Measurements from ENCODE around the gene LMOD1.

DNA sequence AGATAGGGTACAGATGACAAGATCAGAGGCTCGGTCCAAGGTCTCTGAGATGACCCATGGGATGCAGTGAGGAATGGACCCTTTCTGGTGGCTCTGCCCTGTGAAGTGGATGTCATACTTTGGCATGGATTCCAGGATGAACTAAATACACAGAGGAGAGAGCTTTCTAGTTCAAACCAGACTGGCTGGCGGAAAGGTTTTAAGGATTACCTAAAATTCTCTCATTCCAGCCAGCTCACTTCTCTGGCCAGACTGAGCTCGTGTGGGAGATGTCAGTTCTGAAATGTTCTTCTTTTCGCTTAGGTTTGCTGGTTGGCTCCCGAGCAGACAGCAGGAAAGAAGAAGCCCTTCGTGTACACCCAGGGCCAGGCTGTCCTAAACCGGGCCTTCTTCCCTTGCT lies 42.3 kb upstream of the LMOD1 start:
- TF ChIP-seq EZH2 (IDR thresholded peaks at IDR 0.05; ENCODE audit: low read length, missing control alignments) = no peak
- TF ChIP-seq, protein P1, sequence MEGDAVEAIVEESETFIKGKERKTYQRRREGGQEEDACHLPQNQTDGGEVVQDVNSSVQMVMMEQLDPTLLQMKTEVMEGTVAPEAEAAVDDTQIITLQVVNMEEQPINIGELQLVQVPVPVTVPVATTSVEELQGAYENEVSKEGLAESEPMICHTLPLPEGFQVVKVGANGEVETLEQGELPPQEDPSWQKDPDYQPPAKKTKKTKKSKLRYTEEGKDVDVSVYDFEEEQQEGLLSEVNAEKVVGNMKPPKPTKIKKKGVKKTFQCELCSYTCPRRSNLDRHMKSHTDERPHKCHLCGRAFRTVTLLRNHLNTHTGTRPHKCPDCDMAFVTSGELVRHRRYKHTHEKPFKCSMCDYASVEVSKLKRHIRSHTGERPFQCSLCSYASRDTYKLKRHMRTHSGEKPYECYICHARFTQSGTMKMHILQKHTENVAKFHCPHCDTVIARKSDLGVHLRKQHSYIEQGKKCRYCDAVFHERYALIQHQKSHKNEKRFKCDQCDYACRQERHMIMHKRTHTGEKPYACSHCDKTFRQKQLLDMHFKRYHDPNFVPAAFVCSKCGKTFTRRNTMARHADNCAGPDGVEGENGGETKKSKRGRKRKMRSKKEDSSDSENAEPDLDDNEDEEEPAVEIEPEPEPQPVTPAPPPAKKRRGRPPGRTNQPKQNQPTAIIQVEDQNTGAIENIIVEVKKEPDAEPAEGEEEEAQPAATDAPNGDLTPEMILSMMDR (conservative IDR thresholded peaks at IDR 0.05 in 1 of 2, IDR thresholded peaks at IDR 0.05 in 1 of 2; ENCODE audit: low read depth in 1 of 2, low read length in 2 of 2) = no peak

Measured in fibroblast of lung (primary cell).